ENCODE results near the gene NAV2. TPM values are rescaled to one million over a fixed set of nuclear protein-coding genes. Genes with fewer than 3 reads are reported as not detected.

NAV2 gene
- total RNA-seq, 1 experiment from 2014 or later, result 46.3 TPM

DNA sequence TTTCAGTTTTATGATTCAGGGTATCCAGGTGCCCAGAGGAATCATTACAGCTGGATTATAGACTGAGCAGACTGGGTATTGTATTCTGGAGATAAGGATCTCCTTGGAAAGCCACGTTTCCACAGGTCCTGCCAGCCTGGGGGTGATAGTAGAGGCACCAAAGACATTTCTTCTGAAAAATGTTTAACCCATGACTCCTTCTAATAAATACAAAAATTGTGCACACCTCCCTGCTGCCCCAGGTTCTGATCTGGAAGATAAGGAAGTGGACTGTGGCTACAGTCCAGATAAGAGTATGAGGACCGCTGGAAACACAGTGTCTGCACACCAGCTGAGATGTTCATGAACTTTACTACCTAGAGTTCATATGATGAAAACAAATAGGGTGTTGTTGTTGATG lies 255.2 kb downstream of the NAV2 start:
- H3K9ac ChIP-seq (ENCODE audit: extremely low read depth, insufficient read length, low read length), result no peak overlapping the region
- no peaks in the 10 kb centered on the region for H3K79me2 ChIP-seq (ENCODE audit: insufficient read depth, low read length)
- H2BK15ac ChIP-seq (ENCODE audit: low read depth, low read length), result no peak overlapping the region
- Mint-ChIP-seq H3K36me3 (ENCODE audit: insufficient read depth in 1 of 3, low read depth in 3 of 3) (peaks cover 8 to 21% (median 15%) of the 10 kb centered on the region in 3 experiments; a peak in 6 of 7 replicates), H3K4me1 (no peaks in the 10 kb centered on the region), H3K27ac (no peak overlapping the region; a peak in 1 of 7 replicates), H3K9me3 (no peaks in the 10 kb centered on the region), H3K27me3 (ENCODE audit: low read depth) (no peaks in the 10 kb centered on the region), H3K4me3 (no peak overlapping the region)
- no peaks in the 10 kb centered on the region for H3K9me3 ChIP-seq (ENCODE audit: control insufficient read depth, low read depth, low read length)
- no peak overlapping the region for H3K4ac ChIP-seq (ENCODE audit: low read depth, low read length)
- no peak overlapping the region for H4K91ac ChIP-seq (ENCODE audit: insufficient read length, low read depth, low read length)
- H3K23ac ChIP-seq (ENCODE audit: insufficient read length, low read depth, low read length), result no peak overlapping the region
- no peak overlapping the region for H2AFZ ChIP-seq (ENCODE audit: low read length)
- no peaks in the 10 kb centered on the region for H3K27me3 ChIP-seq (ENCODE audit: insufficient read depth, low read length)
- no peak overlapping the region for H3K27ac ChIP-seq (ENCODE audit: insufficient read length, low read depth, low read length)
- no peaks in the 10 kb centered on the region for H3K4me1 ChIP-seq (ENCODE audit: insufficient read depth, low read length)
- no peaks in the 10 kb centered on the region for H3K23me2 ChIP-seq (ENCODE audit: insufficient read length, low read depth, low read length, poor library complexity, severe bottlenecking)
- no peak overlapping the region for H3K56ac ChIP-seq (ENCODE audit: insufficient read length, low read depth, low read length)
- H4K8ac ChIP-seq (replicated peaks; ENCODE audit: insufficient read length, low read depth, low read length), result no peak overlapping the region
- H2BK5ac ChIP-seq (ENCODE audit: insufficient read length, low read length), result no peak overlapping the region
- H2BK20ac ChIP-seq (ENCODE audit: low read depth, low read length, poor library complexity, severe bottlenecking), result no peak overlapping the region
- H4K20me1 ChIP-seq (ENCODE audit: control insufficient read depth, insufficient read depth, insufficient read length), result no peaks in the 10 kb centered on the region
- TF ChIP-seq, protein P1, sequence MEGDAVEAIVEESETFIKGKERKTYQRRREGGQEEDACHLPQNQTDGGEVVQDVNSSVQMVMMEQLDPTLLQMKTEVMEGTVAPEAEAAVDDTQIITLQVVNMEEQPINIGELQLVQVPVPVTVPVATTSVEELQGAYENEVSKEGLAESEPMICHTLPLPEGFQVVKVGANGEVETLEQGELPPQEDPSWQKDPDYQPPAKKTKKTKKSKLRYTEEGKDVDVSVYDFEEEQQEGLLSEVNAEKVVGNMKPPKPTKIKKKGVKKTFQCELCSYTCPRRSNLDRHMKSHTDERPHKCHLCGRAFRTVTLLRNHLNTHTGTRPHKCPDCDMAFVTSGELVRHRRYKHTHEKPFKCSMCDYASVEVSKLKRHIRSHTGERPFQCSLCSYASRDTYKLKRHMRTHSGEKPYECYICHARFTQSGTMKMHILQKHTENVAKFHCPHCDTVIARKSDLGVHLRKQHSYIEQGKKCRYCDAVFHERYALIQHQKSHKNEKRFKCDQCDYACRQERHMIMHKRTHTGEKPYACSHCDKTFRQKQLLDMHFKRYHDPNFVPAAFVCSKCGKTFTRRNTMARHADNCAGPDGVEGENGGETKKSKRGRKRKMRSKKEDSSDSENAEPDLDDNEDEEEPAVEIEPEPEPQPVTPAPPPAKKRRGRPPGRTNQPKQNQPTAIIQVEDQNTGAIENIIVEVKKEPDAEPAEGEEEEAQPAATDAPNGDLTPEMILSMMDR (conservative IDR thresholded peaks at IDR 0.05), result no peak
- no peak overlapping the region for H4K5ac ChIP-seq (ENCODE audit: insufficient read length, low read depth, low read length)
- H2BK12ac ChIP-seq (ENCODE audit: insufficient read length, low read depth, low read length), result no peak overlapping the region
- no CpG with 5 or more reads among the region's 2 CpGs for WGBS (ENCODE audit: extremely low coverage, insufficient read length, low lambda C conversion rate)
- no peaks in the 10 kb centered on the region for H3K79me1 ChIP-seq (ENCODE audit: insufficient read depth, low read depth, low read length, poor library complexity, severe bottlenecking)
- H3K18ac ChIP-seq (ENCODE audit: insufficient read length, low read depth, low read length), result no peak overlapping the region
- no peak overlapping the region for H2AK5ac ChIP-seq (ENCODE audit: insufficient read length, low read length)
- no peak for DNase-seq
- no peak overlapping the region for H3K14ac ChIP-seq (ENCODE audit: insufficient read depth, low read length)
- H3K4me2 ChIP-seq (ENCODE audit: insufficient read depth, insufficient read length, low read length), result no peak overlapping the region
- H2BK120ac ChIP-seq (ENCODE audit: low read depth, low read length, poor library complexity, severe bottlenecking), result no peak overlapping the region
- H3T11ph ChIP-seq (ENCODE audit: low read length), result no peak overlapping the region
